ENCODE results near the gene ARG2.

GRCh38 chr14:67641902-67642749 lies 22.4 kb downstream of the ARG2 start:
- TF ChIP-seq CTCF (IDR thresholded peaks at IDR 0.05) (no peak), POLR2A (IDR thresholded peaks at IDR 0.05) (no peak)
